Measurements from ENCODE around the gene CENPP. TPM values are rescaled to one million over a fixed set of nuclear protein-coding genes. Genes with fewer than 3 reads are reported as not detected.
"Not testable (repeated sequence)": the region's sequence is repeated elsewhere in the genome, so short reads cannot be mapped to it uniquely, and the experiment has no call there.

CENPP gene
- total RNA-seq, 1 donor from 2014 or later = 19.4 TPM

DNA sequence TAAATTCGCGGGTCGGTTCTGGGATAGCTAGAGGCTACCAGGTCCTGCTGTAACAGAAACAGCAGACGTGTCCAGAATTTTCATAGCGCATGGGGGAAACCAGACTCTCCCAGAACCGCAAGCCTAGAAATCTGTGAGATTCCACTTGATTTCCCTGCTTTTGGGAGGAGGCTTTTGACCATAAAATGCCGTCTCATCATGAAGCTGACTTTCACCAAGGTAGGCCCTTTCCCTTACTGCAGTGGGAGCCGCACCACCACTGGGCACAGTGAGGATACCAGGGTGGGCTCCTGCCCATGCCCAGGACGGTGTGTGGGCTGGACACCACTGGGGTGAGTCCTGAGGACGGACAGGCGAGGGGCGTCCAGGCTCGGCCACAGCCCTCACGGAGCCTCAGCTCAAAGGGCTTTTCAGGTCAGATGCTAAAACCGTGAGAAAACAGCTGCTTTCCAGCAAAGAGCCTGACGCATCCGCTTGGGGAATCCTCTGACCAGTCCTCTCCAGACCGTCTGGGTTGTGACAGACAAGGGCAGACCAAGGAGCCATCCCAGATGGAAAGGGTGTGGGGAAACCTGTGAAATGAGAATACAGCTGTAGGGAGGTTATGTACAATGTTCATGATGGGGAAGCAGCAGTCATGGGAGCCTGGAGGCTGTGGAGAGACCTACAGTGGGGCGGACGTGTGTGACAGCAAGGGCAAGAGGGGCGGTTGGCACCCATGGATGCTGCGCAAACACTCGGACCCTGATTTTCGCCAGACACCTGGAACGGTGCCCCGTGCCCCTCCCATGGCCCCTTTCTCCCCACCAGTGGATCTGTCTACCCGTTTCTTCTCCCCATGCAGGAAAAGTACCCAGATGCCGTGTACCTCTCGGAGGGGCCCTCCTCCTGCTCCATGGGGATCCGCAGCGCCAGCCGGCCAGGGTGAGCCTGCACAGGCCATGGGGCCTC is 285.0 kb downstream of the CENPP start:
- intact Hi-C loops (cut with micrococcal nuclease) = no loop called here

DNA sequence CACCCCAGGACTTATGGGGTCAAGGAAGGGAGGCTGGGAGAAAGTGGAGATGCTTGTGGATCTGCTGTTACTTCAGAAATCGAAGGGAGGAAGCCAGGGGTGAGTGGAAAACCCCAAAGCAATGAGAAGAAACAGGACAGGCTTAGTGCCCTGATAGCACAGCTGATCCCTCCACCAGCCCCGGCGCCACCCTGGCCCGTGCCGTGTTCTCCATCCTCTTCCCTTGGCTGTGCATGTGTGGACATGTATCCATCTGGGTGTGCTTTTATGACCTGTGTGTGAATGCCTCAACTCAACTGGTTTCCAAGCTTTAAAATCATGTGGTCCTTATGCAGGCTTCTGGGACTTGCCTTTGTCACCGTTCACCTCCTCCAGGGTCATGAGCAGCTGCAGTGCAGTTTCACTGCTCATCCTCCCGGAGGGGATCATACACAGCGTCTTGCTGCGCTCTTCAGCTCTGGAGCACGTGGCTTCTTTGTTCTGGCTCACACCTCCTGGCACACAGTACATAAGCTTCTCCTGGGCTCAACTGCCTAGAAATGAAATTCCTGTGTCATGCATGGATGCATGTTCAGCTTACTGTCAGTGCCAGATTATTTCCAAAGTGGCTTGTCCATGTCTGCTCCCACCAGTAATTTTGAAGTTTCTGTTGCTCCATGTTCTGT is 286.0 kb downstream of the CENPP start:
- intact Hi-C loops (cut with micrococcal nuclease) = no loop called here

DNA sequence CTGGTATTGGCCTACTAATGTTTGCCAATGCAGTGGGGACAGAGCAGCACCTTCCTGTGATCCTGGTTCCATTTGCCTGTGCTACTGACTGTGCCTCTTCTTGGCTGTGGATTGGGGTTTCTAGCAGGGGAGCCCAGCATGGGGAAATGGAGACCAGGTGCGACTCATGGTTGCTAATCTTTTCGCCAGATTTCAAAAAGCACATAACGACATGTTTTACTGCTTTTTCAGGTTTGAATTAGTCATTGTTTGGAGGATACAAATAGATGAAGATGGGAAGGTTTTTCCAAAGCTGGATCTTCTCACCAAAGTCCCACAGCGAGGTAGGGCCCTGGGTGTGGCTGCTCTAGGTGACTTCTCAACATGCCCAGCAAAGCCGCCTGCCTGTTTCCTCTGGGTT is 286.5 kb downstream of the CENPP start:
- intact Hi-C loops (cut with micrococcal nuclease) = no loop called here

DNA sequence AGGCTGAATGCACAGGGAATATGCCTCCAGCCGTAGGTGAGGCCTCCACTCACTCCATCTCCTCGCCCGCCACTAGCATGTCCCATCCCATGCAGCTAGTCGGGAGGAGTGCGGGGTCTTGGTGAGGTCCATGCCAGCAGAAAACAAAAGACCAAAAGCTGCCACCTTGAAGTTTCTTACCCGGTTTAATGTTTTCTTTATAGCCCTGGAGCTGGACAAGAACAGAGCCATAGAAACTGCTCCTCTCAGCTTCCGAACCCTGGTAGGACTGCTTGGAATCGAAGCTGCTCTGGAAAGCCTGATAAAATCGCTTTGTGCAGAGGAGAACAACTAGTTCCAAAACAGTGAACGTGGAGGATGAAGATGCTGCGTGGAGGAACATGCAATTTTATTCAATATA is 287.1 kb downstream of the CENPP start:
- intact Hi-C loops (cut with micrococcal nuclease) = no loop called here

DNA sequence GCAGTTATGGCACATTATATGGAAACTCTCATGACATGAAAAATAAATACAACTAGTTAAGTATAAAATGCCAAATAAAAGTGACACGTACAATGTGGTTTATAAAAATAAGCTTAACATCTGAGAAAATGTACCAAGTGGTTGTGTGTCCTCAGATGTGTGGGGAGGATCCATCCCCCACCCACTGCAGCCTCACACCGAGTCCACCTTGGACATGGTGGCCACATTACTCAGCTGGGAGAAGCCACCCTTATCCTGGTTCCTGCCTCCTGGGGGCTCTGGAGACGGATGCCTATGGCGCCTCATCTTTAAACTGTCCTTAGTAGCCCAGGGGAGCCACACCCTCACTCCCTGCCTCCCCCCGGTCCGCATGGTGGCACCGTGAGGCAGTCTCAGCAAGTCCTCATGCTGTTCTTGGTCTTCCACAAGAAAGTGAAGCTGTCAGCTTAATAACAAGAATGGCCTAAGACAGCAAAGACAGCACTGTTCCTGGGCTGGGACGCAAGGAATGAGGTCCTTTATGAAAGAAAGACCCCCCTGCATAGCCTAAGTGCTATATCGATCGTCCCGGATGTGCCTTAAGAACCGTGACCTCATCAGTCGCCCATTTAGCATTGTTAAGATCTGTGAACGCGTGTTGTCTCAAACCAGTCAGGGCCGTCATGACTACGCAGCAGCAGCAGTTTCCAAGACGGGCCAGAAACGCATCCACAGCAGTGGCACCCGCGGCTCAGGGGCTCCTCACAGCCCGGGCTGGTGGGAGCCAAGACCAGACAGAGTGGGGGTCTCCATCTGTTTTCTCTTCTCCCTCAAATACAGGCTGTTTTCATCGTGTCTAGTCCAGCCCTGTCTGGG is 287.7 kb downstream of the CENPP start:
- intact Hi-C loops (cut with micrococcal nuclease) = no loop called here

- intact Hi-C loops (cut with micrococcal nuclease) = no loop called here
These were observed 288.4 kb downstream of the CENPP start for GRCh38 chr9:92614123-92614510.

- intact Hi-C loops (cut with micrococcal nuclease) = no loop called here
These were observed 289.2 kb downstream of the CENPP start for GRCh38 chr9:92614763-92615461.

GRCh38 chr9:92615790-92616189 is 290.0 kb downstream of the CENPP start:
- intact Hi-C loops (cut with micrococcal nuclease) = no loop called here

GRCh38 chr9:92616199-92616641 is 290.5 kb downstream of the CENPP start:
- intact Hi-C loops (cut with micrococcal nuclease) = no loop called here

- intact Hi-C loops (cut with micrococcal nuclease) = no loop called here
These were observed 290.9 kb downstream of the CENPP start for GRCh38 chr9:92616655-92617111.

DNA sequence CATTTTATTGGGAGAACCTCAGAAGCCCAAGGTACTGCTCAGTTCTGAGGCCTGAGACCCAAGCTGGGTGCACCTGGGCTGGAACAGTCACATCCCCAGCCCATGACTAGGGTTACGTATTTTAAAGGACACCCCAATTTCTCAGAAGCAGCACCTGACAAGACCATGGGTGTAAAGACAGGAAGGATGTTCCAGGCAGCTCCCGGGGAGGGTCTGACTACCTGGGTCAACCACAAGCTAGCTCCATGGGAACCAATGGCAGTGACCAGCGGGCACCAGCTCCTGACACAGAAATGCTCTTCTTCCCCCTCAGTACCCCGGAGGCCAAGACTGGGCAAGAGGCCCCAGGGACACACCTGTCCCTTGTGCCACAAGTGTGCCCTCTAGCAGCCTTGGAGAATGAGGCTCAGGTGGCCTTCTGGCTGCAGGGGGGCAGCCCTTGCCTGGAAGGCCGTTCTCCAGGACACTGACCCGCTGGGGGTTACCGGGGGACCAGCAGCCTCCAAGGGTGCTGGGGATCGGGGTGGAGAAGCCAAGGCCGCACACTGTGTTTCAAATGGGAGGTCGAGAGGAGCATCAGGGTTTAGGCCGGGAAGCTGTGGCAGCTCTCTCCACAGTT is 291.6 kb downstream of the CENPP start:
- intact Hi-C loops (cut with micrococcal nuclease) = no loop called here

- intact Hi-C loops (cut with micrococcal nuclease) = no loop called here
These were observed 292.3 kb downstream of the CENPP start for GRCh38 chr9:92617951-92618510.

GRCh38 chr9:92618633-92619225 is 293.0 kb downstream of the CENPP start:
- intact Hi-C loops (cut with micrococcal nuclease) = no loop called here

- intact Hi-C loops (cut with micrococcal nuclease) = no loop called here
These were observed 294.0 kb downstream of the CENPP start for GRCh38 chr9:92619601-92620300.

DNA sequence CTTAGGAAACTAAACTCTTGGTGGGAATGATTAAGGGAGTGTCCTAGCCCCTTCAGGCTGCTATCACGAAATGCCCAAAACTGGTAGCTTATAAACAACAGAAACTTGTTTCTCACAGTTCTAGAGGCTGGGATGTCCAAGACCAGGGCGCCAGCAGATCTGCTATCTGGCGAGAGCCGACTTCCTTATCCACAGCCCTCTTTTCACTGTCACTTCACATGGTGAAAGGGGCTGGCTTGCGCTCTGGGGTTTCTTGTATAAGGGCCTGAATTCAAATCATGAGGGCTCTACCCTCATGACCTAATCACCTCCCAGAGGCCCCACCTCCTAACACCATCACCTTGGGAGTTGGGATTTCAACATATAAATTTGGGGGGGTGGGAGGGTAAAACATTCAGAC is 295.1 kb downstream of the CENPP start:
- intact Hi-C loops (cut with micrococcal nuclease) = no loop called here

DNA sequence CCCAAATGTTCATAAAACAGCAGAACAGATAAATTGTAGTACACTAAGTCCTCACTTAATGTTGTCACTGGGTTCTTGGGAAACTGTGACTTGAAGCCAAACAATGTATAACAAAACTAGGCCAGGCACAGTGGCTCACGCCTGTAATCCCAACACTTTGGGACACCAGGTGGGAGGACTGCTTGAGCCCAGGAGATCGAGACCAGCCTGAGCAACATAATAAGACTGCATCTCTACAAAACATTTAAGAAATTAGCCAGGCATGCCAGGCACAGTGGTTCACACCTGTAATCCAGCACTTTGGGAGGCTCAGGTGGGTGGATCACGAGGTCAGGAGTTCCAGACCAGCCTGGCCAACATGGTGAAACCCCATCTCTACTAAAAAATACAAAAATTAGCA is 298.2 kb downstream of the CENPP start:
- intact Hi-C loops (cut with micrococcal nuclease) = not testable (repeated sequence)

DNA sequence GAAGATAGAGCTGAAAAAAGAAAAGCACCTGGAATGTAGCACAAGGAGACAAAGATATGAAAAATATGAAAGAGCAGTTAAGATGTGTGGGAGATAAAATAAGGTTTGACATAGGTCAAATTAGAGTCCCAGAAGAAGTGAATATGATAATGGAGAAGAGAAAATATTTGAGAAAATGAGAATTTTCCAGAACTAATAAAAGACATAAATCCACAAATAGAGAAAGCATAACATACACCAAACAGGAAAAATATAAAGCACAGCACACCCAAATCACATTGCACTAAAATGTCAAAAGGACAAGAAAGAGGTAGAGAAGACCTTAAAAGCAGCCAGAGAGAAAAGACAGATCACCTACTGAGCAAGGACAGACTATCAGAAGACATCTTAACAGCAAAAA is 300.7 kb downstream of the CENPP start:
- intact Hi-C loops (cut with micrococcal nuclease) = no loop called here

DNA sequence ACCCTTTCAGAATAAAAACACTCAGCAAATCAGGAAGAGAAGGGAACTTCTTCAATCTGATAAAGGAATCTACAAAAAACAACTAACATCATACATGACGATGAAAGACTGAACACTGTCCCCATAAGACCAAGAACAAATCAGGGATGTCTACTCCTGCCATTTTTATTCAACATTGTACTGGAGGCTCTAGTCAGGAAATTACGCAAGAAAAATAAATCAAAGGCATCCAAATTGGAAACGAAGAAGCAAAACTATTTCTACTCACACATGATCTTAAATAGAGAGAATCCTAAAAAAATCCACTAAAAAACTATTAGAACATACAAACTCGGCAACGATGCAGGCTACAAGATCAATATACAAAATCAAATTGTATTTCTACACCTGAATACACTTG is 301.9 kb downstream of the CENPP start:
- intact Hi-C loops (cut with micrococcal nuclease) = no loop called here

All from T-helper 1 cell treated with Interleukin-12 subunit alpha and Interleukin-12 subunit beta and Interleukin-4 antibody, amounts not matched to agents 30 ng/mL and 1 ng/mL, for 36 hours (primary cell).